Activated B cell treated with CpG ODN at 0.5 μM for 24 hours (primary cell): ENCODE measurements around the gene SDHAF2. TPM values are rescaled to one million over a fixed set of nuclear protein-coding genes. Genes with fewer than 3 reads are reported as not detected.

Source experiments
- ATAC-seq: fragments of 200-7000 bp; cut with Tn5 transposase; one replicate; pipeline ENCODE4 v1.10.0; 2021; ENCODE audit warnings: low read depth, mild to moderate bottlenecking, moderate library complexity
- CTCF ChIA-PET: fragments of 350-600 bp; sonication (Branson Sonifier 250); formaldehyde crosslinking; loops from one replicate; lab custom pipeline; 2021; ENCODE audit warnings: antibody characterized with exemption; lab: Charles Lee
- POLR2A ChIA-PET: fragments of 350-600 bp; sonication (Branson Sonifier 250); formaldehyde crosslinking; loops from one replicate; lab custom pipeline; 2021; ENCODE audit warnings: antibody characterized with exemption; lab: Charles Lee
- DNase-seq: peaks from one replicate; pipeline ENCODE4 v3.0.0; 2022
- H3K27ac Mint-ChIP-seq: one replicate; pipeline ENCODE4 v1.8.0; 2020; ENCODE audit warnings: mixed read lengths
- H3K27me3 Mint-ChIP-seq: one replicate; pipeline ENCODE4 v1.8.0; 2021; ENCODE audit warnings: mixed read lengths
- H3K36me3 Mint-ChIP-seq: one replicate; pipeline ENCODE4 v1.8.0; 2021; ENCODE audit warnings: low read depth, mixed read lengths
- H3K4me1 Mint-ChIP-seq: one replicate; pipeline ENCODE4 v1.8.0; 2021; ENCODE audit warnings: mixed read lengths
- H3K4me3 Mint-ChIP-seq: one replicate; pipeline ENCODE4 v1.8.0; 2020; ENCODE audit warnings: mild to moderate bottlenecking, mixed read lengths
- H3K9me3 Mint-ChIP-seq: one replicate; pipeline ENCODE4 v1.8.0; 2020; ENCODE audit warnings: mixed read lengths
- intact Hi-C: fragments of 100-400 bp; cut with micrococcal nuclease; formaldehyde crosslinking; loops from one replicate; pipeline ENCODE4 v1.15.1; 2024
- total RNA-seq: library from RNA; stranded (reverse); gene quantifications from 2 replicates; pipeline ENCODE4 v1.2.3, GENCODE V29; 2022
- TF ChIP-seq, protein P1 (sequence below): fragments of 200-600 bp; IDR thresholded peaks from one replicate; pipeline ENCODE4 v1.8.0; 2022; ENCODE audit warnings: antibody characterized with exemption, mild to moderate bottlenecking

The SDHAF2 gene
- total RNA-seq, 1 donor from 2014 or later, result 51.0 TPM

DNA sequence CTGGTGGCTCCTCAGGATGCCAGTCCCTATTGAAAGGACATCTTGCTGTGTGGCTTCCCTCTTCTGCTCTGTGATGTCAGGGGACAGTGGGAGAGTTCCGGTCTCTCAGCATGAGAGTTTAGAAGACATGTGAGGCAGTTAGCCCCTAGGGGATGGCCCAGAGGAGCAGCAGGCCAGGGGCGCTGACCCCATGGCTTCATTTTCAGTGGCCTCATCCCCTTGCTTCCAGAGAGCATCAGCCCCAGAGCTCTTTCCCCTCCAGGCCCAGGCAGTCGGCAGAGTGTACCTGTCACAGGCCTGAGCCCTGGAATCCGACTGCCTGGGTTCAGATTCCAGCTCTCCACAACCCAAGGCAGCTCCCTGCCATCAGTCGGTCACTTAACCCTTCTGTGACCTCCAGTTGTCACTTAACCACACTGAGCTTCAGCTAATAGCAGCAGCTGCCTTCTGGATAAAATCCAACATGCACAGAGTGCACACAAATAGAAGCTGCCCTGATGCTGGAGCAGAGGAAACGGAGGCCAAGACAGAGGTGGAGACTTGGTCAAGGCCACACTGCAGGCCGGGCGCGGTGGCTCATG, 64.5 kb downstream of the SDHAF2 start:
- POLR2A ChIA-PET, result interaction anchor here (0.5 kb wide), 1 partner anchor 441 kb away, joined by 4 read pairs; no protein-coding TSS in a partner anchor
- TF ChIP-seq, protein P1, sequence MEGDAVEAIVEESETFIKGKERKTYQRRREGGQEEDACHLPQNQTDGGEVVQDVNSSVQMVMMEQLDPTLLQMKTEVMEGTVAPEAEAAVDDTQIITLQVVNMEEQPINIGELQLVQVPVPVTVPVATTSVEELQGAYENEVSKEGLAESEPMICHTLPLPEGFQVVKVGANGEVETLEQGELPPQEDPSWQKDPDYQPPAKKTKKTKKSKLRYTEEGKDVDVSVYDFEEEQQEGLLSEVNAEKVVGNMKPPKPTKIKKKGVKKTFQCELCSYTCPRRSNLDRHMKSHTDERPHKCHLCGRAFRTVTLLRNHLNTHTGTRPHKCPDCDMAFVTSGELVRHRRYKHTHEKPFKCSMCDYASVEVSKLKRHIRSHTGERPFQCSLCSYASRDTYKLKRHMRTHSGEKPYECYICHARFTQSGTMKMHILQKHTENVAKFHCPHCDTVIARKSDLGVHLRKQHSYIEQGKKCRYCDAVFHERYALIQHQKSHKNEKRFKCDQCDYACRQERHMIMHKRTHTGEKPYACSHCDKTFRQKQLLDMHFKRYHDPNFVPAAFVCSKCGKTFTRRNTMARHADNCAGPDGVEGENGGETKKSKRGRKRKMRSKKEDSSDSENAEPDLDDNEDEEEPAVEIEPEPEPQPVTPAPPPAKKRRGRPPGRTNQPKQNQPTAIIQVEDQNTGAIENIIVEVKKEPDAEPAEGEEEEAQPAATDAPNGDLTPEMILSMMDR, result no peak
- Mint-ChIP-seq H3K9me3 (no peaks in the 10 kb centered on the region), H3K27ac (no peak overlapping the region), H3K27me3 (peaks cover 3% of the 10 kb centered on the region), H3K4me1 (no peaks in the 10 kb centered on the region), H3K4me3 (no peak overlapping the region), H3K36me3 (no peaks in the 10 kb centered on the region)
- DNase-seq (no peak), ATAC-seq (no peak)
- CTCF ChIA-PET, result interaction anchor here (0.8 kb wide), 1 partner anchor 12 kb away, joined by 3 read pairs; no protein-coding TSS in a partner anchor
- intact Hi-C loops, result no loop called here

DNA sequence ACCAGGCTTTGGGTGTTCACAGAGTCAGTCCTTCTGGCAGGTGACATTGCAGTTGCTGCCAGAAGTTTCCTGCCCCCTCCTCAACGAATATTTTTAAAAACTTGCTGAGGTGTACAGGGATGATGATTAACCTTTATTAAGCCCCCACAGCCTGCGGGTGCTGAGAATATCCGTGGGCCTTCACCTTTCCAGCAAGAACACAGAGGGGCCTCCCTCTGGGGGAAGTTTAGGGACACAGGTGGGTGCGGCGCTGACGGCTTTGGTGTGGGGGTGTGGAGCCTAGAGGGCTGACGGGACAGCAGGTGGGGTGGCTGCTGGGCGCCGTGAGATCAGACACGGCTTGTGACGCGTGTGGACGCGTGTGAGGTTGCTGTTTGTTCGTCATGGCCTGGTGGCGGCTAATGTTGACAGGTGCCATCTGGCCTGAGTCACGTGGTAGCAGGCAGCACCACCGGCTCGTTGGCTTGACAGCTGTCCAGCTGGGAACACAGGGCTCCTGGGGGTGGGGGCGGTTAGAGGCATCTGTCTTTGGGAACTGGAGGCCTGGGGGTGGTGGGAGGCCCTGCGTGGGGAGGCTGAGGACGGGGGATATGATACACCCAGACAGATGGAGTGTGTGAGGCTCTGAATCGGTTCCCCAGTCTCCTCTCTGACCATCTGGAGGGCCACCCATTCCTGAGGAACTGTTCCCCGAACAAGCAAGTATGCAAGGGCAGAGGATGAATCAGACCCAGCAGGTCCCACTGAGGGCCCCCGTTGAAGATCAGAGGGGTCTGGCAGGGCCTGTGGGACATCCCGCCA, 66.1 kb downstream of the SDHAF2 start:
- ChIA-PET POLR2A (no interaction called here), CTCF (no interaction called here)
- no peak overlapping the region for H3K27ac Mint-ChIP-seq
- no peaks in the 10 kb centered on the region for H3K4me1 Mint-ChIP-seq
- TF ChIP-seq, protein P1, result no peak
- DNase-seq, result no peak
- intact Hi-C loops, result no loop called here
- no peak for ATAC-seq
- no peaks in the 10 kb centered on the region for H3K36me3 Mint-ChIP-seq
- H3K9me3 Mint-ChIP-seq, result no peaks in the 10 kb centered on the region
- no peak overlapping the region for H3K4me3 Mint-ChIP-seq
- peaks cover under 1% of the 10 kb centered on the region for H3K27me3 Mint-ChIP-seq

Other genes with a start within 250 kb of the SDHAF2 start
- gene PGA3, start 226.6 kb upstream of the SDHAF2 start, total RNA-seq, result not detected in 2 replicates
- gene PGA4, start 207.8 kb upstream of the SDHAF2 start, total RNA-seq, result not detected in 2 replicates
- not detected in 2 replicates for gene PGA5, start 188.9 kb upstream of the SDHAF2 start, total RNA-seq
- gene VWCE, start 134.8 kb upstream of the SDHAF2 start, total RNA-seq, result 0.76 and 1.3 TPM in 2 replicates
- gene DDB1, start 97.0 kb upstream of the SDHAF2 start, total RNA-seq, result 201 and 218 TPM in 2 replicates
- 59.8 and 63.9 TPM in 2 replicates for gene TKFC, start 96.9 kb upstream of the SDHAF2 start, total RNA-seq
- 397 and 433 TPM in 2 replicates for gene CYB561A3, start 68.2 kb upstream of the SDHAF2 start, total RNA-seq
- gene TMEM138, start 67.8 kb upstream of the SDHAF2 start, total RNA-seq, result 69.7 and 81.2 TPM in 2 replicates
- 18.4 and 18.7 TPM in 2 replicates for gene TMEM216, start 37.5 kb upstream of the SDHAF2 start, total RNA-seq
- gene CPSF7, start 149 bp upstream of the SDHAF2 start, total RNA-seq, result 109 and 124 TPM in 2 replicates
- not detected in 2 replicates for gene LRRC10B, start 78.6 kb downstream of the SDHAF2 start, total RNA-seq
- not detected in 2 replicates for gene SYT7, start 151.0 kb downstream of the SDHAF2 start, total RNA-seq